HPDE6-E6E7 (cell line): Measurements from ENCODE around the gene TADA2A.
"Not testable (repeated sequence)": the region's sequence is repeated elsewhere in the genome, so short reads cannot be mapped to it uniquely, and the experiment has no call there.

Source experiments
- DNase-seq: peaks from one replicate; pipeline ENCODE4 v3.0.0; 2011; ENCODE audit warnings: missing footprints; ENCODE audit errors: extremely low spot score

The TADA2A gene

GRCh38 chr17:37490638-37491614, 84.2 kb downstream of the TADA2A start:
- no peak for DNase-seq

GRCh38 chr17:37492167-37492566, 85.5 kb downstream of the TADA2A start:
- no peak for DNase-seq

- DNase-seq = no peak
Measured at GRCh38 chr17:37493249-37494027, 86.8 kb downstream of the TADA2A start.

- DNase-seq = no peak
Measured at GRCh38 chr17:37494401-37494831, 87.7 kb downstream of the TADA2A start.

DNA sequence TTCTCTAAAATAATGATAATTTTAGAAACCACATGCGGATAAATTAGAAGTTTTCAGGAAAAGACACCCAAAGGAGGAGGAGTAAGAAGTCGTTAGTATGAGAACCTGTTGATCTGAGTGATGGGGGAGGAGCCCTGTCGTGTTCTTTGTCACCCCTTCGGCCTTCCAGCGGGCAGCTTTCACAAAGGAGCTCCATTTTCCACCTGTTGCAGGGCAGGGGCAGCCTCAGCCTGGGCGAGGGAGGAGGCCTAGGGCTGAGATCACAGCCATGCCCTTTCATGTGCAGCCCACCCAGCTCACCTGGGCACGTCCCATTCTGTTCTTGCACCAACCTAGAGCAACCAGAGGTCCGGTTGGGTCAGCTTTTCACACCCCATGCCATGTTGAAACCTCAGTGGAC, 88.3 kb downstream of the TADA2A start:
- no peak for DNase-seq

- DNase-seq = no peak
Measured at GRCh38 chr17:37500378-37500777, 93.7 kb downstream of the TADA2A start.

DNA sequence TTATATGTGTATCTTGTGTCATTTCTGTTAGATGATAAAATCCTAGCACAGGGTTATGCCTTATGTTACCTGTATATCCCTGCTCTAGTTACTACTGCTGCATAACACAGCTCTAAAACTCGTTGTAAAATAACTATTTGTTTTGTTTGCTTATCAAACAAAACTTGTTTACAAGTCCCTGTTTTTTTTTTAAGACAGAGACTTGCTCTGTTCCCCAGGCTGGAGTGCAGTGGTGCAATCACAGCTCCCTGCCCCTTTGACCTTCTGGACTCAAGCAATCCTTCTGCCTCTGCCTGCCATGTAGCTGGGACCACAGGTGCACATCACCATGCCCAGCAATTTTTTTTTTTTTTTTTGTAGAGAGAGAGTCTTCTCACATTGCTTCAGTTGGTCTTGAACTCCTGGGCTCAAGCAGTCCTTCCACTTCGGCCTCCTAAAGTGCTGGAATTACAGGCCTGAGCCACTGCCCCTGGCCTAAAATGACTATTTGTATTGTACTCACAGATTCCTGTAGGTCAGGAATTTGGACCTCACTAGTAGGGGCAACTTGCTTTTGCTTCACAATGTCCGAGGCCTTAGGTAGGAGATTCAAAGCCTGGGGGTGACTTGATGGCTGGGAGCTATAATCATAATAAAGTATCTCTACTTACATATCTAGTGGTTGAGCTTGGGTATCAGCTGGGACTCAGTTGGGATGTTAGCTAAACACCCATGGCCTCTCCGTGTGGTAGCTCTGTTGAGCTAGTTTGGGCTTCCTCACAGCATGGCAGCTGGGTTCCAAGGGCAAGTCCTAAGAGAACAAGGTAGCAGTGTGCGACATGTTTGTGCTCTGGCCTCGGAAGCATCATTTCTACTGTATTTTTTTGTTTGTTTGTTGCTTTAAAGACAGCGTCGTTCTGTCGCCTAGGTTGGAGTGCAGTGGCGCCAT, 95.6 kb downstream of the TADA2A start:
- no peak for DNase-seq

- no peak for DNase-seq
Measured at GRCh38 chr17:37503148-37503547, 96.5 kb downstream of the TADA2A start.

DNA sequence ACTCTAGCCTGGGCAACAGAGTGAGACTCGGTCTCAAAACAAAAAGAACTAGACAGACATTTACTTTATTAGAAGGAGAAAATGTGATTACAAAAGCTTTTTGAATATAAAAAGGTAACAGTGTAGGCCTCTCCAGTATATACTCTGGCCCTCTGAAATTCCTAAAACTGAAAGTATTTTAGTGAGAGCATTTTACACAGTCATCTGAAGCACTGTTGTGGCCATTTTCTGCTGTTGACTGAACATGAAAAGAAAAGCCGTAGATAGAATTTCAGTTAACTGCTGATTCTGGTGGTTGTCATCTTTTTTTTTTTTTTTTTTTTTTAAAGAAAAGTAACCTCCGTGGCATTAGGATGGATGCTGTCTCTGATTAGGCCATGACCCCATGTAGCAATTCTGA, 98.6 kb downstream of the TADA2A start:
- DNase-seq = no peak

GRCh38 chr17:37506678-37507077, 100.0 kb downstream of the TADA2A start:
- DNase-seq = no peak

- DNase-seq = no peak
Measured at GRCh38 chr17:37507111-37507510, 100.4 kb downstream of the TADA2A start.

DNA sequence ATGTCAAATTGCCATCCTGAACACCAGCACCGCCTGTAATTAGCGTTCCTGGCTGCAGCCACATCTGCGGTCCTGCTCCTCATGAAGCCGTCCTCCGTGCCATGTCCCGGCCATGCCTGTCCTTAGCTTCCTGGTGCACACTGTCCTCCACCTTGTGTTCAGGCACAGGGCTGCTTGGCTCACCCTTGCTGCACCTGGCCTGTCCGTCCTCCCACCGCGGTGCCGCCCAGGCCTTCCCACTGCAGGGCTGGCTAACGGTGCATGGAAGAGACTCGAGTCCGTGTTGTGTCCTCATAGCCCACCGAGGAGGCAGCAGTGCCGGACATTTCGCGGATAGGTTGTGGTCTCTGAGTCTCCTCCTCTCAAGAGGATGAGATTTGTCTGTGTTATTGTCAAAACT, 103.4 kb downstream of the TADA2A start:
- no peak for DNase-seq

GRCh38 chr17:37511642-37512041, 105.0 kb downstream of the TADA2A start:
- DNase-seq = not testable (repeated sequence)

- no peak for DNase-seq
Measured at GRCh38 chr17:37512442-37513068, 105.9 kb downstream of the TADA2A start.

- DNase-seq = no peak
Measured at GRCh38 chr17:37513711-37514110, 107.0 kb downstream of the TADA2A start.

- DNase-seq = no peak
Measured at GRCh38 chr17:37516127-37516571, 109.5 kb downstream of the TADA2A start.

GRCh38 chr17:37517881-37518280, 111.2 kb downstream of the TADA2A start:
- DNase-seq = no peak

GRCh38 chr17:37518826-37519225, 112.1 kb downstream of the TADA2A start:
- DNase-seq = no peak

DNA sequence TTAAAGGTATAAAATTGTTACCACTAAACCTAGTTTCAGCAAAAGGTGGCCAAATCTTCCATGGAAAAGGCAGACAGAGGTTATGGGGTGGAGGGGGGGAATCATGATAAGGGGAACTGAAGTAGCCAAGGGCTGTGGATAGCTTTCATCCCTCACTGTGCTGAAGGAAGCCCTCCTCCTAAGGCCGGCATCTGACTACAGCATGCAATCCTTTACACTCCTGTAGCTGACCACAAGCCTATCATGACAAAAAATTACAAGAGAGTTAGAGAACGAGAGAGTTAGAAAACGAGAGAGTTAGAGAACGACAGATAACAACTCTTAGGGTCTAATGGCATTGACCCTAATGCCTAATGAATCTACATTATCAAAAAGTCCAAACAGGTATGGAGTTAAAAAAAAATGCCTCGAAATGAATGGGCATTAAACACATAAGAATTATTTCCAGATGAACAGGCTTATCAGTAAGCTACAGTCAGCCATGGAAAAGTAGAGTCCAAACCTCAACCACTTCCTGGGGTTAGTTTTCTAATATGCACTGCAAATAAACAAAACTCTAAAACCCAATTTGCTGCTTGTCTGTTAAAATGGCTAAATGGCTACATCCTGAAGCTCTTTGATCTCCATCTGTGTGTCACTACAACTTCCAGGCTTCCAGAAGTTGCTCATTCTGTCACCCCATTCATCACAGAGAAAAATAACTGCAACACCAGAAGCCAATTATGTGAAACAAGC, 112.7 kb downstream of the TADA2A start:
- no peak for DNase-seq

DNA sequence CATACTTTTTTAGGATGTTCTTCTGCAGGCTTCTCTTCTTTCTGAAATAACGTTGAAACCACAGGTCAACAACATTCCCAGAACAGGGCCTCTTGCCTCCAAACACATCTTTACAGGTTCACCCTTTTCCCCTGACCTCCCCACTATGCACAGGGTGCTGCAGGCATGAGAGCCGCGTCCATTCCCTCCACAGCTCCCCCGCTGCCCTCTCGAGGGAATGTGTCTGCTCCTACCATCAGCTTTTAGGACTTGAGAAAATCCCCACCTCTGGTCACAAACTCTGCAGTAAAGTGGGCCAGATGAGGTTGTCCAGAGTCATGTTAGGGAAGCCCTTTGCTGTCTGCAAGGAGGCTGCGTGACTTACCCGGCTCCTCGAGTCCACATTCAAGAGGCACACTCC, 113.5 kb downstream of the TADA2A start:
- DNase-seq = no peak
